GM19468 (cell line): ENCODE results near the gene SCAMP5.

Experiments
- ATAC-seq: cut with Tn5 transposase; IDR thresholded peaks from one replicate; pipeline ENCODE4 v1.9.1; 2021; ENCODE audit warnings: mild to moderate bottlenecking, moderate library complexity, moderate number of reproducible peaks; ENCODE audit not compliant: unreplicated experiment; ENCODE audit errors: extremely low read depth

Gene SCAMP5

GRCh38 chr15:75064846-75065245 lies 69.5 kb downstream of the SCAMP5 start:
- no peak for ATAC-seq

- ATAC-seq: no peak
These were observed 70.1 kb downstream of the SCAMP5 start for GRCh38 chr15:75065467-75065850.

GRCh38 chr15:75065851-75066509 lies 70.6 kb downstream of the SCAMP5 start:
- no peak for ATAC-seq

GRCh38 chr15:75067123-75067830 lies 71.9 kb downstream of the SCAMP5 start:
- ATAC-seq: no peak

- no peak for ATAC-seq
These were observed 73.4 kb downstream of the SCAMP5 start for GRCh38 chr15:75068748-75069147.

- peak; percentile 76 for ATAC-seq
These were observed 74.0 kb downstream of the SCAMP5 start for GRCh38 chr15:75069301-75069925.

GRCh38 chr15:75070674-75071073 lies 75.3 kb downstream of the SCAMP5 start:
- ATAC-seq: no peak
